Hindlimb muscle (tissue), 1 donor: ENCODE results near the gene MUC7. TPM values are rescaled to one million over a fixed set of nuclear protein-coding genes. Genes with fewer than 3 reads are reported as not detected.

Experiments
- polyA plus RNA-seq: library from polyadenylated mRNA; unstranded; fragments of 120-200 nt; gene quantifications from one replicate; pipeline ENCODE4 v1.2.1, GENCODE V29; 2013; ENCODE audit not compliant: insufficient read length

Gene MUC7
- polyA plus RNA-seq, 1 donor = not detected

Other genes starting within 250 kb of the MUC7 start
- not detected for gene FDCSP, start 246.1 kb upstream of the MUC7 start, polyA plus RNA-seq
- gene CSN3, start 229.6 kb upstream of the MUC7 start, polyA plus RNA-seq = not detected
- gene CABS1, start 137.2 kb upstream of the MUC7 start, polyA plus RNA-seq = not detected
- not detected for gene SMR3A, start 111.4 kb upstream of the MUC7 start, polyA plus RNA-seq
- gene SMR3B, start 89.1 kb upstream of the MUC7 start, polyA plus RNA-seq = not detected
- gene OPRPN, start 74.3 kb upstream of the MUC7 start, polyA plus RNA-seq = not detected
- not detected for gene AMTN, start 46.4 kb downstream of the MUC7 start, polyA plus RNA-seq
- not detected for gene AMBN, start 120.1 kb downstream of the MUC7 start, polyA plus RNA-seq
- gene ENAM, start 156.5 kb downstream of the MUC7 start, polyA plus RNA-seq = 2.9 TPM
- gene JCHAIN, start 194.3 kb downstream of the MUC7 start, polyA plus RNA-seq = 0.93 TPM
- 21.2 TPM for gene UTP3, start 216.3 kb downstream of the MUC7 start, polyA plus RNA-seq
- 85.5 TPM for gene RUFY3, start 249.8 kb downstream of the MUC7 start, polyA plus RNA-seq